IMR-90 (cell line): ENCODE results near the gene PITPNM3. TPM values are rescaled to one million over a fixed set of nuclear protein-coding genes. Genes with fewer than 3 reads are reported as not detected.

Experiments used
- ATAC-seq: fragments of 200-7000 bp; cut with Tn5 transposase; 2 replicates; pipeline ENCODE4 v1.9.1; 2020; ENCODE audit warnings: low read depth, mild to moderate bottlenecking, moderate library complexity
- BruUV-seq: library from RNA; stranded (reverse); fragments of 400-500 nt; replicated peaks from 2 replicates; lab custom pipeline; 2021; lab: Mats Ljungman, UMichigan
- CTCF ChIA-PET: fragments of 300-600 bp; formaldehyde crosslinking; extraction: SDS; loops from one replicate; lab custom pipeline; 2021; ENCODE audit warnings: antibody characterized with exemption; lab: Yijun Ruan, JAX
- POLR2A ChIA-PET: fragments of 300-600 bp; sonication (Branson Sonifier 250); formaldehyde crosslinking; loops from one replicate; lab custom pipeline; 2022; ENCODE audit warnings: antibody characterized with exemption; ENCODE audit not compliant: unreplicated experiment; lab: Charles Lee
- DNase-seq: peaks from one replicate; pipeline ENCODE4 v3.0.0; 2013
- H2AFZ ChIP-seq: replicated peaks from 2 replicates; pipeline ENCODE3; 2013; ENCODE audit warnings: low read length, mild to moderate bottlenecking; ENCODE audit not compliant: poor library complexity
- H2AK5ac ChIP-seq: 2 replicates; pipeline ENCODE4 v1.6.1; 2013; ENCODE audit warnings: low read depth, low read length, inconsistent platforms
- H2AK9ac ChIP-seq: replicated peaks from 2 replicates; pipeline ENCODE3; 2013; ENCODE audit warnings: mild to moderate bottlenecking, low read depth, low read length, moderate library complexity; ENCODE audit not compliant: poor library complexity
- H2BK120ac ChIP-seq: 2 replicates; pipeline ENCODE4 v1.6.1; 2013; ENCODE audit warnings: low read depth, low read length, inconsistent platforms
- H2BK15ac ChIP-seq: 3 replicates; pipeline ENCODE4 v1.6.1; 2013; ENCODE audit warnings: low read depth, low read length, inconsistent platforms
- H2BK20ac ChIP-seq: 2 replicates; pipeline ENCODE4 v1.6.1; 2013; ENCODE audit warnings: low read depth, mild to moderate bottlenecking, inconsistent platforms, low read length, moderate library complexity
- H2BK5ac ChIP-seq: 2 replicates; pipeline ENCODE4 v1.6.1; 2013; ENCODE audit warnings: mild to moderate bottlenecking, low read depth, low read length, inconsistent platforms; ENCODE audit not compliant: poor library complexity, severe bottlenecking
- H3K14ac ChIP-seq: replicated peaks from 2 replicates; pipeline ENCODE4 v1.6.1; 2013; ENCODE audit warnings: low read depth, low read length, inconsistent platforms
- H3K18ac ChIP-seq: 2 replicates; pipeline ENCODE4 v1.6.1; 2013; ENCODE audit warnings: low read depth, low read length, control low read depth
- H3K23ac ChIP-seq: 2 replicates; pipeline ENCODE4 v1.6.1; 2013; ENCODE audit warnings: low read depth, low read length, inconsistent platforms
- H3K27ac ChIP-seq: 2 replicates; pipeline ENCODE4 v1.5.1; 2013; ENCODE audit warnings: mild to moderate bottlenecking, control low read depth, low read length; ENCODE audit not compliant: insufficient read depth
- H3K27me3 ChIP-seq: 2 replicates; pipeline ENCODE4 v1.6.1; 2013; ENCODE audit warnings: low read length; ENCODE audit not compliant: control insufficient read depth, insufficient read depth
- H3K36me3 ChIP-seq: 2 replicates; pipeline ENCODE4 v1.6.1; 2013; ENCODE audit warnings: low read length, mixed read lengths; ENCODE audit not compliant: control insufficient read depth, insufficient read depth
- H3K4ac ChIP-seq: 2 replicates; pipeline ENCODE4 v1.6.1; 2013; ENCODE audit warnings: low read depth, low read length, inconsistent platforms
- H3K4me1 ChIP-seq: 2 replicates; pipeline ENCODE4 v1.6.1; 2013; ENCODE audit warnings: low read length, mixed read lengths; ENCODE audit not compliant: control insufficient read depth, insufficient read depth
- H3K4me2 ChIP-seq: 2 replicates; pipeline ENCODE4 v1.6.1; 2013; ENCODE audit warnings: low read depth, mild to moderate bottlenecking, control low read depth, low read length, moderate library complexity
- H3K4me3 ChIP-seq: 2 replicates; pipeline ENCODE4 v1.5.1; 2013; ENCODE audit warnings: low read depth, mild to moderate bottlenecking, control low read depth, low read length, moderate library complexity; ENCODE audit not compliant: insufficient read depth
- H3K56ac ChIP-seq: 2 replicates; pipeline ENCODE4 v1.6.1; 2013; ENCODE audit warnings: low read length, inconsistent platforms; ENCODE audit not compliant: insufficient read depth; ENCODE audit errors: extremely low read depth
- H3K79me1 ChIP-seq, 2 experiments: 2 replicates each; pipeline ENCODE4 v1.6.1; 2013; ENCODE audit warnings: low read length in 2 of 2, inconsistent platforms in 1 of 2, low read depth in 1 of 2
- H3K9ac ChIP-seq: 2 replicates; pipeline ENCODE4 v1.6.1; 2013; ENCODE audit warnings: low read depth, low read length, control low read depth
- H3K9me1 ChIP-seq: 2 replicates; pipeline ENCODE4 v1.6.1; 2013; ENCODE audit warnings: low read length, inconsistent platforms; ENCODE audit not compliant: insufficient read depth
- H3K9me3 ChIP-seq: 2 replicates; pipeline ENCODE4 v1.6.1; 2013; ENCODE audit warnings: low read length; ENCODE audit not compliant: control insufficient read depth, insufficient read depth
- H4K20me1 ChIP-seq: 2 replicates; pipeline ENCODE4 v1.6.1; 2013; ENCODE audit warnings: low read length, inconsistent platforms; ENCODE audit not compliant: insufficient read depth
- H4K5ac ChIP-seq: 2 replicates; pipeline ENCODE4 v1.6.1; 2013; ENCODE audit warnings: mild to moderate bottlenecking, low read depth, low read length, control low read depth
- H4K8ac ChIP-seq, 2 experiments: 2 replicates each; pipeline ENCODE4 v1.6.1; 2013; ENCODE audit warnings: low read depth in 2 of 2, low read length in 2 of 2, control low read depth in 1 of 2, inconsistent platforms in 1 of 2
- H4K91ac ChIP-seq: 2 replicates; pipeline ENCODE4 v1.6.1; 2013; ENCODE audit warnings: low read depth, low read length, inconsistent platforms; ENCODE audit not compliant: insufficient read depth
- BHLHE40 ChIP-seq: fragments of 150-350 bp; IDR thresholded peaks from 2 replicates; pipeline ENCODE4 v1.6.1; 2016; ENCODE audit warnings: mild to moderate bottlenecking, low read depth, low read length
- MAZ ChIP-seq: IDR thresholded peaks from 2 replicates; pipeline ENCODE4 v1.6.1; 2012; ENCODE audit warnings: low read depth, mild to moderate bottlenecking, low read length, improper control_type of control experiment, moderate library complexity, borderline replicate concordance
- NFE2L2 ChIP-seq: fragments of 150-350 bp; IDR thresholded peaks from 2 replicates; pipeline ENCODE4 v1.6.1; 2016; ENCODE audit warnings: low read depth, mild to moderate bottlenecking, low read length
- RCOR1 ChIP-seq: IDR thresholded peaks from 2 replicates; pipeline ENCODE4 v1.6.1; 2012; ENCODE audit warnings: mild to moderate bottlenecking, low read length, improper control_type of control experiment; ENCODE audit not compliant: insufficient replicate concordance
- SMC3 ChIP-seq: fragments of 150-350 bp; IDR thresholded peaks from 2 replicates; pipeline ENCODE4 v1.6.1; 2016; ENCODE audit warnings: low read depth, mild to moderate bottlenecking, antibody characterized with exemption, low read length, moderate library complexity
- WGBS, 2 experiments: methylation state at CpG; one replicate each; pipeline versions ENCODE4 v1.1.5 to v1.1.7; 2013; ENCODE audit warnings: missing lambda C conversion rate in 2 of 2; ENCODE audit not compliant: insufficient read length in 1 of 2; ENCODE audit errors: extremely low coverage in 2 of 2; 5-methylcytosine and 5-hydroxymethylcytosine counted together
- dilution Hi-C: fragments of 300-500 bp; cut with HindIII; formaldehyde crosslinking; loops from one replicate; pipeline ENCODE4 v1.14.3; 2018; ENCODE audit warnings: low sequenced_read_pairs; ENCODE audit not compliant: unreplicated experiment
- in situ Hi-C: fragments of 300-500 bp; cut with MboI; formaldehyde crosslinking; loops from 3 replicates; pipeline ENCODE4 v1.14.3; 2019; ENCODE audit warnings: low sequenced_read_pairs, inconsistent platforms, mixed read lengths
- intact Hi-C: fragments of 100-400 bp; cut with micrococcal nuclease; formaldehyde crosslinking; loops from 2 replicates; pipeline ENCODE4 v1.10.0; 2022
- microRNA-seq, 2 experiments: library from miRNA; stranded (forward) in 1 of 2; unstranded in 1 of 2; fragments of 10-50 nt in 1 of 2; fragments of <30 nt in 1 of 2; gene quantifications in 1 of 2; microRNA quantifications in 1 of 2; one replicate each; pipeline versions ENCODE3 to v1.1.0; 2013 to 2020; ENCODE audit not compliant: insufficient read depth in 1 of 2, insufficient read length in 1 of 2, unreplicated experiment in 1 of 2
- polyA plus RNA-seq, 3 experiments: library from polyadenylated mRNA; depleted of rRNA; stranded (reverse); fragments of >200 nt; gene quantifications; 2 replicates each; pipeline ENCODE4 v1.2.3, GENCODE V29; 2012; ENCODE audit warnings: low replicate concordance in 1 of 3
- small RNA-seq, 5 experiments: library from RNA; depleted of rRNA; stranded (forward); fragments of <200 nt; gene quantifications; one replicate each; pipeline ENCODE3, GENCODE V24; 2012
- total RNA-seq: library from RNA; depleted of rRNA; stranded (reverse); fragments of >200 nt; gene quantifications from 2 replicates; pipeline ENCODE4 v1.2.3, GENCODE V29; 2012; rRNA removed
- TF ChIP-seq, protein P1 (sequence below): conservative IDR thresholded peaks from 2 replicates; pipeline ENCODE4 v1.5.1; 2012; ENCODE audit warnings: mild to moderate bottlenecking, low read depth, low read length, improper control_type of control experiment

PITPNM3 gene
- total and polyA plus RNA-seq, 2 of the 4 experiments (the other 2 are of a cell fraction), result 0.54 to 1.7 TPM

- no peaks in the 10 kb centered on the region for H3K9me3 ChIP-seq
- H2BK120ac ChIP-seq, result no peak overlapping the region
- TF ChIP-seq RCOR1 (no peak), NFE2L2 (no peak), SMC3 (no peak), MAZ (no peak), BHLHE40 (no peak)
- TF ChIP-seq, protein P1, sequence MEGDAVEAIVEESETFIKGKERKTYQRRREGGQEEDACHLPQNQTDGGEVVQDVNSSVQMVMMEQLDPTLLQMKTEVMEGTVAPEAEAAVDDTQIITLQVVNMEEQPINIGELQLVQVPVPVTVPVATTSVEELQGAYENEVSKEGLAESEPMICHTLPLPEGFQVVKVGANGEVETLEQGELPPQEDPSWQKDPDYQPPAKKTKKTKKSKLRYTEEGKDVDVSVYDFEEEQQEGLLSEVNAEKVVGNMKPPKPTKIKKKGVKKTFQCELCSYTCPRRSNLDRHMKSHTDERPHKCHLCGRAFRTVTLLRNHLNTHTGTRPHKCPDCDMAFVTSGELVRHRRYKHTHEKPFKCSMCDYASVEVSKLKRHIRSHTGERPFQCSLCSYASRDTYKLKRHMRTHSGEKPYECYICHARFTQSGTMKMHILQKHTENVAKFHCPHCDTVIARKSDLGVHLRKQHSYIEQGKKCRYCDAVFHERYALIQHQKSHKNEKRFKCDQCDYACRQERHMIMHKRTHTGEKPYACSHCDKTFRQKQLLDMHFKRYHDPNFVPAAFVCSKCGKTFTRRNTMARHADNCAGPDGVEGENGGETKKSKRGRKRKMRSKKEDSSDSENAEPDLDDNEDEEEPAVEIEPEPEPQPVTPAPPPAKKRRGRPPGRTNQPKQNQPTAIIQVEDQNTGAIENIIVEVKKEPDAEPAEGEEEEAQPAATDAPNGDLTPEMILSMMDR, result no peak
- no peak overlapping the region for H3K14ac ChIP-seq
- no peak overlapping the region for H2BK15ac ChIP-seq
- H2AK9ac ChIP-seq, result no peak overlapping the region
- H3K36me3 ChIP-seq, result no peaks in the 10 kb centered on the region
- 86% methylated on average over 2 of the region's 6 CpGs; no CpG with 5 or more reads in 1 of the 2 experiments for WGBS, 2 experiments
- no peak overlapping the region for H3K56ac ChIP-seq
- no peak overlapping the region for H2AK5ac ChIP-seq
- intact Hi-C loops, result loop anchor here (10.0 kb wide), 1 partner anchor 107 kb away; no protein-coding TSS in a partner anchor
- no peaks in the 10 kb centered on the region for H4K20me1 ChIP-seq
- H3K18ac ChIP-seq, result no peak overlapping the region
- H4K5ac ChIP-seq, result no peak overlapping the region
- POLR2A ChIA-PET, result no interaction called here
- no peak overlapping the region for H3K4me3 ChIP-seq
- no peaks in the 10 kb centered on the region for H3K79me1 ChIP-seq
- dilution Hi-C loops, result no loop called here
- H4K91ac ChIP-seq, result no peak overlapping the region
- H3K4ac ChIP-seq, result no peak overlapping the region
- H3K27ac ChIP-seq, result no peak overlapping the region
- H2BK5ac ChIP-seq, result no peak overlapping the region
- H2AFZ ChIP-seq, result no peak overlapping the region
- ATAC-seq, result no peak
- CTCF ChIA-PET, result no interaction called here
- 0 out of 2 replicates have a peak, but pooled peaks cover 2% of the 10 kb centered on the region for H3K27me3 ChIP-seq
- in situ Hi-C loops, result loop anchor here (25.0 kb wide), 1 partner anchor 215 kb away; no protein-coding TSS in a partner anchor
- H4K8ac ChIP-seq, result no peak overlapping the region
- BruUV-seq, result no TSS peak
- no peak overlapping the region for H3K4me2 ChIP-seq
- H3K9me1 ChIP-seq, result no peaks in the 10 kb centered on the region
- no peak overlapping the region for H3K23ac ChIP-seq
- no peak overlapping the region for H3K9ac ChIP-seq
- no peak overlapping the region for H2BK20ac ChIP-seq
- no peak for DNase-seq
- H3K4me1 ChIP-seq, result no peaks in the 10 kb centered on the region
Measured at GRCh38 chr17:6402258-6402657, 154.1 kb downstream of the PITPNM3 start.

Small RNA genes lying within 50 kb of the gene (microRNA-seq; reads per million reads assigned to microRNA genes)
- not detected for gene RF00017 (ENCODE audit: insufficient read depth, insufficient read length)
- gene RNA5SP435 (ENCODE audit: insufficient read depth, insufficient read length), result not detected

Small RNA genes lying within 50 kb of the gene (small RNA-seq; reads per million reads assigned to genes)
- 0 reads per million in 5 experiments for gene RF00017
- 0 to 3.5 (median 0.08) reads per million in 5 experiments for gene RNA5SP435

Other genes with a start within 250 kb of the PITPNM3 start
- gene AIPL1, start 121.4 kb downstream of the PITPNM3 start, total RNA-seq, result not detected in 2 replicates
- not detected in 2 replicates for gene AIPL1, start 121.4 kb downstream of the PITPNM3 start, polyA plus RNA-seq (2012; rRNA removed)
- gene PIMREG, start 112.1 kb downstream of the PITPNM3 start, total RNA-seq, result 19.4 and 21.5 TPM in 2 replicates
- gene PIMREG, start 112.1 kb downstream of the PITPNM3 start, polyA plus RNA-seq (2012; rRNA removed), result 25.9 and 36.8 TPM in 2 replicates
- gene KIAA0753, start 84.2 kb upstream of the PITPNM3 start, total RNA-seq, result 17.6 and 18.3 TPM in 2 replicates
- gene KIAA0753, start 84.2 kb upstream of the PITPNM3 start, polyA plus RNA-seq (2012; rRNA removed), result 6.8 and 10.2 TPM in 2 replicates
- 45.0 and 174 TPM in 2 replicates for gene TXNDC17, start 84.5 kb upstream of the PITPNM3 start, total RNA-seq
- gene TXNDC17, start 84.5 kb upstream of the PITPNM3 start, polyA plus RNA-seq (2012; rRNA removed), result 494 and 518 TPM in 2 replicates
- 5.6 and 8.1 TPM in 2 replicates for gene MED31, start 95.0 kb upstream of the PITPNM3 start, total RNA-seq
- gene MED31, start 95.0 kb upstream of the PITPNM3 start, polyA plus RNA-seq (2012; rRNA removed), result 11.6 and 13.9 TPM in 2 replicates
- gene C17orf100, start 95.2 kb upstream of the PITPNM3 start, total RNA-seq, result 0.18 and 0.28 TPM in 2 replicates
- gene C17orf100, start 95.2 kb upstream of the PITPNM3 start, polyA plus RNA-seq (2012; rRNA removed), result 1.8 and 2.9 TPM in 2 replicates
- not detected in 2 replicates for gene SLC13A5, start 156.8 kb upstream of the PITPNM3 start, total RNA-seq
- not detected in 2 replicates for gene SLC13A5, start 156.8 kb upstream of the PITPNM3 start, polyA plus RNA-seq (2012; rRNA removed)
- 1.7 and 3.9 TPM in 2 replicates for gene XAF1, start 199.5 kb upstream of the PITPNM3 start, total RNA-seq
- 0.50 and 1.3 TPM in 2 replicates for gene XAF1, start 199.5 kb upstream of the PITPNM3 start, polyA plus RNA-seq (2012; rRNA removed)
- gene FBXO39, start 219.7 kb upstream of the PITPNM3 start, total RNA-seq, result not detected in 2 replicates
- gene FBXO39, start 219.7 kb upstream of the PITPNM3 start, polyA plus RNA-seq (2012; rRNA removed), result not detected in 2 replicates